K562 (cell line): ENCODE data around the gene LANCL3. TPM values are rescaled to one million over a fixed set of nuclear protein-coding genes. Genes with fewer than 3 reads are reported as not detected.

Experiments used
- ATAC-seq: fragments of 200-7000 bp; cut with Tn5 transposase; 3 replicates; pipeline ENCODE4 v1.9.1; 2020; ENCODE audit warnings: moderate library complexity
- BruUV-seq: library from RNA; stranded (reverse); fragments of 400-500 nt; replicated peaks from 2 replicates; lab custom pipeline; 2021; lab: Mats Ljungman, UMichigan
- CTCF ChIA-PET: fragments of 300-600 bp; formaldehyde crosslinking; extraction: SDS; loops from one replicate; lab custom pipeline; 2021; ENCODE audit warnings: low intra/inter-chr PET ratio; lab: Yijun Ruan, JAX
- POLR2A ChIA-PET: fragments of 300-600, 350-650 bp; sonication (Branson Sonifier 250); formaldehyde crosslinking; extraction: SDS; loops from one replicate; lab custom pipeline; 2021; ENCODE audit warnings: antibody characterized with exemption, inconsistent platforms; lab: Yijun Ruan, JAX
- DNase-seq, 4 experiments: peaks; one replicate each; pipeline versions ENCODE4 v3.0.0 to v3.0.0-alpha.2; 2011 to 2018; ENCODE audit warnings: low spot score in 3 of 4, mixed read lengths in 3 of 4; ENCODE audit errors: extremely low read depth in 1 of 4
- FAIRE-seq: peaks from 2 replicates; lab custom pipeline; 2011; peaks lifted over from hg19 to GRCh38; lab: Jason Lieb, UNC
- H2AFZ ChIP-seq: 2 replicates; pipeline ENCODE4 v1.6.0; 2011; ENCODE audit warnings: low read depth, low read length, control low read depth, inconsistent platforms
- H3K27ac ChIP-seq: fragments of 200-600 bp; 3 replicates; pipeline ENCODE4 v1.8.0; 2011; ENCODE audit warnings: low read depth, mild to moderate bottlenecking, control low read depth, inconsistent platforms, low read length, moderate library complexity, mixed read lengths; ENCODE audit errors: extremely low read depth
- H3K27me3 ChIP-seq, 2 experiments: fragments of 300-600 bp in 1 of 2; 2 replicates in 1 of 2; 3 replicates in 1 of 2; pipeline versions ENCODE4 v1.6.0 to v1.8.0; 2011; ENCODE audit warnings: inconsistent platforms in 2 of 2, low read length in 2 of 2, mild to moderate bottlenecking in 1 of 2, mixed read lengths in 1 of 2, moderate library complexity in 1 of 2; ENCODE audit not compliant: control insufficient read depth in 2 of 2, insufficient read depth in 2 of 2
- H3K36me3 ChIP-seq: fragments of 300-600 bp; 3 replicates; pipeline ENCODE4 v1.8.0; 2011; ENCODE audit warnings: mild to moderate bottlenecking, low read length, inconsistent platforms; ENCODE audit not compliant: control insufficient read depth, insufficient read depth
- H3K4me1 ChIP-seq, 2 experiments: fragments of 200-600 bp in 1 of 2; replicated peaks in 1 of 2; 2 replicates in 1 of 2; 3 replicates in 1 of 2; pipeline versions ENCODE4 v1.5.1 to v1.8.0; 2011; ENCODE audit warnings: inconsistent platforms in 2 of 2, low read length in 2 of 2, mild to moderate bottlenecking in 1 of 2, mixed read lengths in 1 of 2, moderate library complexity in 1 of 2; ENCODE audit not compliant: control insufficient read depth in 2 of 2, insufficient read depth in 2 of 2
- H3K4me2 ChIP-seq: 2 replicates; pipeline ENCODE4 v1.6.1; 2011; ENCODE audit warnings: low read length, control low read depth, inconsistent platforms, mixed read lengths; ENCODE audit not compliant: insufficient read depth
- H3K4me3 ChIP-seq: fragments of 200-600 bp; sonication (generic), shearing (Covaris generic); 2 replicates; pipeline ENCODE4 v1.5.1; 2016; ENCODE audit warnings: control low read depth, inconsistent platforms
- H3K79me2 ChIP-seq: fragments of 200-600 bp; 3 replicates; pipeline ENCODE4 v1.8.0; 2011; ENCODE audit warnings: low read length, inconsistent platforms; ENCODE audit not compliant: control insufficient read depth, insufficient read depth
- H3K9ac ChIP-seq, 2 experiments: 2 replicates each; pipeline versions ENCODE4 v1.6.0 to v1.6.1; 2011; ENCODE audit warnings: low read depth in 2 of 2, low read length in 2 of 2, control low read depth in 1 of 2, inconsistent platforms in 1 of 2, mild to moderate bottlenecking in 1 of 2, mixed read lengths in 1 of 2; ENCODE audit not compliant: insufficient read depth in 1 of 2
- H3K9me1 ChIP-seq: one replicate; pipeline ENCODE4 v1.6.0; 2011; ENCODE audit warnings: inconsistent platforms, mild to moderate bottlenecking, low read length, moderate library complexity; ENCODE audit not compliant: control insufficient read depth, insufficient read depth
- H3K9me3 ChIP-seq: replicated peaks from 2 replicates; pipeline ENCODE4 v1.5.1; 2011; ENCODE audit warnings: low read depth, low read length, inconsistent platforms; ENCODE audit not compliant: control insufficient read depth, insufficient read depth
- H4K20me1 ChIP-seq: replicated peaks from 2 replicates; pipeline ENCODE4 v1.6.1; 2011; ENCODE audit warnings: low read length, inconsistent platforms, mixed read lengths; ENCODE audit not compliant: control insufficient read depth, insufficient read depth
- ATF1 ChIP-seq, 2 experiments: fragments of 450-650 bp in 1 of 2; IDR thresholded peaks; 2 replicates each; pipeline ENCODE4 v1.6.1; 2016; ENCODE audit warnings: missing compliant biosample characterization in 1 of 2, missing genetic modification characterization in 1 of 2
- C11orf30 ChIP-seq: fragments of 450-650 bp; IDR thresholded peaks from 2 replicates; pipeline ENCODE4 v1.6.1; 2016; ENCODE audit warnings: low read depth, mild to moderate bottlenecking
- HLTF ChIP-seq: fragments of 450-650 bp; IDR thresholded peaks from 2 replicates; pipeline ENCODE4 v1.6.1; 2016
- JUNB ChIP-seq: fragments of 450-650 bp; formaldehyde crosslinking; conservative IDR thresholded peaks from 2 replicates; pipeline ENCODE4 v1.4.0; 2020; ENCODE audit warnings: mild to moderate bottlenecking
- KAT2B ChIP-seq: IDR thresholded peaks from one replicate; pipeline ENCODE4 v1.6.1; 2012; ENCODE audit warnings: low read depth, mild to moderate bottlenecking, control low read depth, inconsistent platforms, low read length, moderate library complexity
- MCM5 ChIP-seq: fragments of 450-650 bp; IDR thresholded peaks from 2 replicates; pipeline ENCODE4 v1.6.1; 2016; ENCODE audit warnings: low read depth
- NELFE ChIP-seq: IDR thresholded peaks from 2 replicates; pipeline ENCODE4 v1.6.1; 2011; ENCODE audit warnings: mild to moderate bottlenecking; ENCODE audit not compliant: insufficient read depth, insufficient read length
- SAFB2 ChIP-seq: fragments of 200-400 bp; formaldehyde crosslinking; IDR thresholded peaks from 2 replicates; pipeline ENCODE4 v1.6.1; 2018; ENCODE audit warnings: borderline replicate concordance, low read length, low read depth, moderate library complexity; ENCODE audit not compliant: severe bottlenecking
- SMAD4 ChIP-seq: fragments of 250-450 bp; sonication (Bioruptor Pico); conservative IDR thresholded peaks from 2 replicates; pipeline ENCODE4 v1.8.0; 2021; ENCODE audit warnings: inconsistent platforms, mild to moderate bottlenecking, moderate library complexity
- SPI1 ChIP-seq: IDR thresholded peaks from 2 replicates; pipeline ENCODE4 v1.6.1; 2011; ENCODE audit warnings: low read depth, low read length, control low read depth, borderline replicate concordance
- STAT5B ChIP-seq: fragments of 250-450 bp; sonication (Bioruptor Pico); IDR thresholded peaks from 2 replicates; pipeline ENCODE4 v1.8.0; 2021; ENCODE audit warnings: mild to moderate bottlenecking, inconsistent platforms
- TOE1 ChIP-seq, 2 experiments: fragments of 450-650 bp in 1 of 2; sonication (generic) in 1 of 2; formaldehyde crosslinking in 1 of 2; IDR thresholded peaks; 2 replicates each; pipeline versions ENCODE4 v1.7.1 to v1.8.0; 2016 to 2022; ENCODE audit warnings: borderline replicate concordance in 2 of 2, mild to moderate bottlenecking in 2 of 2, antibody characterized with exemption in 1 of 2, inconsistent platforms in 1 of 2, low read depth in 1 of 2, missing genetic modification reagents in 1 of 2, moderate library complexity in 1 of 2
- XRCC5 ChIP-seq: fragments of 200-400 bp; formaldehyde crosslinking; IDR thresholded peaks from 2 replicates; pipeline ENCODE4 v1.6.1; 2017; ENCODE audit warnings: low read depth, mild to moderate bottlenecking, low read length
- ZNF133 ChIP-seq: fragments of 250-450 bp; sonication (Bioruptor Pico); IDR thresholded peaks from 2 replicates; pipeline ENCODE4 v1.4.0; 2020; ENCODE audit warnings: mild to moderate bottlenecking
- ZNF197 ChIP-seq: fragments of 200-800 bp; sonication (Bioruptor generic); IDR thresholded peaks from 2 replicates; pipeline ENCODE4 v1.6.1; 2016; ENCODE audit warnings: low read depth, missing genetic modification characterization, missing compliant biosample characterization
- ZNF311 ChIP-seq: fragments of 250-450 bp; sonication (Bioruptor Pico); IDR thresholded peaks from 2 replicates; pipeline ENCODE4 v1.4.0; 2020; ENCODE audit warnings: mild to moderate bottlenecking, moderate library complexity
- ZNF436 ChIP-seq: fragments of 250-450, 450-650 bp; sonication (Bioruptor Pico); formaldehyde crosslinking; IDR thresholded peaks from 2 replicates; pipeline ENCODE4 v1.7.0; 2020; ENCODE audit warnings: mild to moderate bottlenecking
- WGBS: fragments of 100-300 bp; shearing (Covaris generic); methylation state at CpG from one replicate; pipeline ENCODE4 v1.1.6; 2016; ENCODE audit warnings: low coverage, mixed read lengths; ENCODE audit not compliant: insufficient coverage; ENCODE audit errors: missing lambda C conversion rate; 5-methylcytosine and 5-hydroxymethylcytosine counted together
- in situ Hi-C: fragments of 300-500 bp; cut with MboI; formaldehyde crosslinking; loops from 4 replicates; pipeline ENCODE4 v1.15.0; 2018; ENCODE audit warnings: inconsistent platforms, mixed read lengths
- intact Hi-C: fragments of 100-400 bp; cut with micrococcal nuclease; formaldehyde crosslinking; loops from 2 replicates; pipeline ENCODE4 v1.14.2; 2022
- polyA plus RNA-seq, 8 experiments: library from polyadenylated mRNA; depleted of rRNA in 4 of 8; stranded (reverse) in 5 of 8; unstranded in 3 of 8; fragments of >200 nt; fragmentation: Nextera tagmentation in 2 of 8; fragmentation: Illumina TruSeq in 1 of 8; extraction: Ambion mirVana in 2 of 8; extraction: Trizol in 1 of 8; gene quantifications; 2 replicates each; pipeline versions ENCODE4 v1.2.1 to v1.2.3, GENCODE V29; 2011 to 2014; ENCODE audit warnings: inconsistent platforms in 1 of 8, missing spikeins in 1 of 8
- total RNA-seq, 7 experiments: library from RNA; depleted of rRNA in 6 of 7; stranded (reverse); fragments of >200 nt in 6 of 7; fragmentation: Illumina TruSeq in 2 of 7; extraction: Trizol in 2 of 7; gene quantifications; 2 replicates each; pipeline versions ENCODE4 v1.2.1 to v1.2.3, GENCODE V29; 2011 to 2021; ENCODE audit warnings: low replicate concordance in 1 of 7
- TF ChIP-seq, protein P1 (sequence below): sonication (generic); formaldehyde crosslinking; IDR thresholded peaks from 2 replicates; pipeline ENCODE4 v1.8.0; 2023; ENCODE audit warnings: mild to moderate bottlenecking, missing genetic modification reagents

LANCL3 gene
- total and polyA plus RNA-seq, 9 of the 15 experiments (the other 6 are each of a cell fraction or from before 2014, with no cell fraction given), result 0.41 to 1.5 (median 0.58) TPM

DNA sequence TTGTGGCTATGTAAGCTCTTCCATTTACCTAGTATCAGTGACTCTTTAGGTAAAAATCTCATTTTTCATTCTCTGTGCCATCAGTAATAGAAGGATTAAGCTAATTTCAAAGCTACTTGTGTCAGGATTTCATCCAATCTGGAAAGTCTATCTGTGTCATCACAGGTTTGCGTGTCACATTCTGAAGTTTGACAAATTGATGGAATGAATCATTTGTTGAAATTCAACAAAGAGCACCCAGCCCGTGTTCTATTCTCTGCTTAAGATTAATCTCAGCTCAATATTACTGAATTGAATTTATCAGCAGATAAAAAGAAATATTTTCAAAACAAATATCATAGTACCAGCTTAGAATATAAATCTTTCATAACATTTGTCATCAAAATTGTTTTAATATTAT is 35.8 kb downstream of the LANCL3 start:
- POLR2A ChIA-PET, result no interaction called here
- 14% methylated on average over 2 of the region's 2 CpGs for WGBS
- H2AFZ ChIP-seq, result no peak overlapping the region
- H3K4me2 ChIP-seq, result no peak overlapping the region
- H3K9me1 ChIP-seq, result no peaks in the 10 kb centered on the region
- H3K27ac ChIP-seq, result no peak overlapping the region
- intact Hi-C loops (no loop called here), in situ Hi-C loops (no loop called here)
- no peak overlapping the region for H3K9ac ChIP-seq
- no TSS peak for BruUV-seq
- no peak overlapping the region for H3K4me3 ChIP-seq
- no peaks in the 10 kb centered on the region for H3K79me2 ChIP-seq
- no peaks in the 10 kb centered on the region for H3K36me3 ChIP-seq
- ATAC-seq (no peak), DNase-seq (no peak), FAIRE-seq (no peak)
- no peaks in the 10 kb centered on the region for H3K9me3 ChIP-seq
- no peaks in the 10 kb centered on the region for H4K20me1 ChIP-seq
- no peaks in the 10 kb centered on the region; a peak in 1 of 5 replicates for H3K4me1 ChIP-seq
- TF ChIP-seq ZNF133 (CRISPR knock-in tag), result no peak
- TF ChIP-seq SMAD4 (CRISPR knock-in tag), result no peak
- no peak for TF ChIP-seq SAFB2
- TF ChIP-seq, protein P1, sequence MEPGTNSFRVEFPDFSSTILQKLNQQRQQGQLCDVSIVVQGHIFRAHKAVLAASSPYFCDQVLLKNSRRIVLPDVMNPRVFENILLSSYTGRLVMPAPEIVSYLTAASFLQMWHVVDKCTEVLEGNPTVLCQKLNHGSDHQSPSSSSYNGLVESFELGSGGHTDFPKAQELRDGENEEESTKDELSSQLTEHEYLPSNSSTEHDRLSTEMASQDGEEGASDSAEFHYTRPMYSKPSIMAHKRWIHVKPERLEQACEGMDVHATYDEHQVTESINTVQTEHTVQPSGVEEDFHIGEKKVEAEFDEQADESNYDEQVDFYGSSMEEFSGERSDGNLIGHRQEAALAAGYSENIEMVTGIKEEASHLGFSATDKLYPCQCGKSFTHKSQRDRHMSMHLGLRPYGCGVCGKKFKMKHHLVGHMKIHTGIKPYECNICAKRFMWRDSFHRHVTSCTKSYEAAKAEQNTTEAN (CRISPR knock-in tag), result no peak
- TF ChIP-seq NELFE, result no peak
- no peak for TF ChIP-seq ATF1 (CRISPR knock-in tag; IDR thresholded peaks at IDR 0.05)
- no peak for TF ChIP-seq ATF1 (tag; IDR thresholded peaks at IDR 0.05)
- no peak for TF ChIP-seq HLTF
- no peak for TF ChIP-seq TOE1 (IDR thresholded peaks at IDR 0.05; ENCODE audit: borderline replicate concordance)
- TF ChIP-seq TOE1 (CRISPR knock-in tag; IDR thresholded peaks at IDR 0.05; ENCODE audit: borderline replicate concordance, low read depth), result no peak
- TF ChIP-seq STAT5B (CRISPR knock-in tag), result no peak
- no peak for TF ChIP-seq ZNF436 (CRISPR knock-in tag)
- TF ChIP-seq ZNF311, result no peak
- TF ChIP-seq KAT2B, result no peak
- TF ChIP-seq XRCC5, result no peak
- no peak for TF ChIP-seq SPI1
- TF ChIP-seq C11orf30, result no peak
- no peak for TF ChIP-seq MCM5
- TF ChIP-seq ZNF197 (CRISPR knock-in tag), result no peak
- TF ChIP-seq JUNB (CRISPR knock-in tag), result no peak
- CTCF ChIA-PET, result no interaction called here
- H3K27me3 ChIP-seq, result no peaks in the 10 kb centered on the region
